SK-N-SH (cell line): Measurements from ENCODE around the gene ABCA7.

Experiments
- EP300 ChIP-seq, 2 experiments: IDR thresholded peaks; 2 replicates each; pipeline versions ENCODE4 v1.4.0 to v1.6.1; 2012; ENCODE audit warnings: borderline replicate concordance in 1 of 2, low read depth in 1 of 2, low read length in 1 of 2
- EZH2phosphoT487 ChIP-seq: fragments of 200-600 bp; sonication (generic); IDR thresholded peaks from 2 replicates; pipeline ENCODE4 v1.6.1; 2017; ENCODE audit warnings: low read depth, mixed run types, mild to moderate bottlenecking, antibody characterized with exemption, moderate library complexity, borderline replicate concordance
- FOXJ3 ChIP-seq: sonication (generic); formaldehyde crosslinking; IDR thresholded peaks from 2 replicates; pipeline ENCODE4 v1.5.1; 2020; ENCODE audit warnings: mild to moderate bottlenecking, missing genetic modification reagents
- FOXM1 ChIP-seq: IDR thresholded peaks from 2 replicates; pipeline ENCODE4 v1.4.0; 2012; ENCODE audit warnings: low read depth, mild to moderate bottlenecking
- GABPA ChIP-seq: IDR thresholded peaks from 2 replicates; pipeline ENCODE4 v1.4.0; 2012; ENCODE audit warnings: low read depth, mild to moderate bottlenecking
- POLR2AphosphoS5 ChIP-seq: IDR thresholded peaks from 2 replicates; pipeline ENCODE4 v1.6.1; 2012; ENCODE audit warnings: low read depth, low read length
- RAD21 ChIP-seq: IDR thresholded peaks from 2 replicates; pipeline ENCODE4 v1.6.1; 2012; ENCODE audit warnings: mild to moderate bottlenecking, low read length
- RFX5 ChIP-seq: IDR thresholded peaks from 2 replicates; pipeline ENCODE4 v1.6.1; 2012; ENCODE audit warnings: mild to moderate bottlenecking, improper control_type of control experiment, low read length
- TAF1 ChIP-seq: IDR thresholded peaks from 2 replicates; pipeline ENCODE4 v1.6.1; 2012; ENCODE audit warnings: low read depth, mild to moderate bottlenecking, low read length, moderate library complexity, borderline replicate concordance
- TCF12 ChIP-seq: IDR thresholded peaks from 2 replicates; pipeline ENCODE4 v1.4.0; 2012
- TF ChIP-seq, protein P1 (sequence below): fragments of 200-600 bp; sonication (generic); IDR thresholded peaks from 2 replicates; pipeline ENCODE4 v1.6.1; 2017; ENCODE audit warnings: antibody characterized with exemption, mild to moderate bottlenecking, moderate library complexity
- TF ChIP-seq, protein P2 (sequence below): fragments of 150-350 bp; IDR thresholded peaks from 2 replicates; pipeline ENCODE4 v1.6.1; 2017; ENCODE audit warnings: antibody characterized with exemption, low read length, low read depth, borderline replicate concordance
- TF ChIP-seq, protein P3 (sequence below): IDR thresholded peaks from 2 replicates; pipeline ENCODE4 v1.6.1; 2012; ENCODE audit warnings: mild to moderate bottlenecking, low read depth, low read length, moderate library complexity
- TF ChIP-seq, protein P4 (sequence below): IDR thresholded peaks from 2 replicates; pipeline ENCODE4 v1.4.0; 2012; ENCODE audit warnings: low read depth, borderline replicate concordance

DNA sequence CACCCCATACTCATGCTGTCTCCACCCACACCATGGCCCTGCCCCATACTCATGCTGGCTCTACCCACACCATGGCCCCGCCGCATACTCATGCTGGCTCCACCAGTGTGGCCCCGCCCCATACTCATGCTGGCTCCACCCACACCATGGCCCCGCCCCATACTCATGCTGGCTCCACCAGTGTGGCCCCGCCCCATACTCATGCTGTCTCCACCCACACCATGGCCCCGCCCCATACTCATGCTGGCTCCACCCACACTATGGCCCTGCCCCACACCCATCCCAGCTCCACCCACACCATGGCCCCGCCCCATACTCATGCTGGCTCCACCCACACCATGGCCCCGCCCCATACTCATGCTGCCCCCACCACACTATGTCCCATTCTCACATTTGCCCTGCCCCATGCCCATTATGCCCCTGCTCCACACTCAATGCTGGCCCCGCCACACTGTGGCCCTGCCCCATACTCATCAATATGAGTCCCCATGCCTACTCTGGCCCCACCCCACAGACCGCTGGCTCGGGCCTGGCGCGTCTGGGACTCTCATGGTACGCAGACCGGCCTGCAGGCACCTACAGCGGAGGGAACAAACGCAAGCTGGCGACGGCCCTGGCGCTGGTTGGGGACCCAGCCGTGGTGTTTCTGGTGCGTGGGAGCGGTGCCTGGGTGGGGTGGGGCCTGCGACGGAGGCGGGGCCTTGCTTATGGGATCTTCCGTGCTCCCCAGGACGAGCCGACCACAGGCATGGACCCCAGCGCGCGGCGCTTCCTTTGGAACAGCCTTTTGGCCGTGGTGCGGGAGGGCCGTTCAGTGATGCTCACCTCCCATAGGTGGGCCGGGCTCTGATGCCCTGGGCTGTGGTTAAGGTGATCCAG, 23.4 kb downstream of the ABCA7 start:
- TF ChIP-seq, protein P1, sequence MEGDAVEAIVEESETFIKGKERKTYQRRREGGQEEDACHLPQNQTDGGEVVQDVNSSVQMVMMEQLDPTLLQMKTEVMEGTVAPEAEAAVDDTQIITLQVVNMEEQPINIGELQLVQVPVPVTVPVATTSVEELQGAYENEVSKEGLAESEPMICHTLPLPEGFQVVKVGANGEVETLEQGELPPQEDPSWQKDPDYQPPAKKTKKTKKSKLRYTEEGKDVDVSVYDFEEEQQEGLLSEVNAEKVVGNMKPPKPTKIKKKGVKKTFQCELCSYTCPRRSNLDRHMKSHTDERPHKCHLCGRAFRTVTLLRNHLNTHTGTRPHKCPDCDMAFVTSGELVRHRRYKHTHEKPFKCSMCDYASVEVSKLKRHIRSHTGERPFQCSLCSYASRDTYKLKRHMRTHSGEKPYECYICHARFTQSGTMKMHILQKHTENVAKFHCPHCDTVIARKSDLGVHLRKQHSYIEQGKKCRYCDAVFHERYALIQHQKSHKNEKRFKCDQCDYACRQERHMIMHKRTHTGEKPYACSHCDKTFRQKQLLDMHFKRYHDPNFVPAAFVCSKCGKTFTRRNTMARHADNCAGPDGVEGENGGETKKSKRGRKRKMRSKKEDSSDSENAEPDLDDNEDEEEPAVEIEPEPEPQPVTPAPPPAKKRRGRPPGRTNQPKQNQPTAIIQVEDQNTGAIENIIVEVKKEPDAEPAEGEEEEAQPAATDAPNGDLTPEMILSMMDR = no peak
- TF ChIP-seq TCF12 (no peak), EP300 (IDR thresholded peaks at IDR 0.05; ENCODE audit: borderline replicate concordance in 1 of 2, low read depth in 1 of 2, low read length in 1 of 2) (no peak), RFX5 (no peak), POLR2AphosphoS5 (no peak), EZH2phosphoT487 (no peak), GABPA (no peak), RAD21 (no peak), FOXM1 (no peak), TAF1 (no peak), FOXJ3 (CRISPR knock-in tag) (no peak)
- TF ChIP-seq, protein P2, sequence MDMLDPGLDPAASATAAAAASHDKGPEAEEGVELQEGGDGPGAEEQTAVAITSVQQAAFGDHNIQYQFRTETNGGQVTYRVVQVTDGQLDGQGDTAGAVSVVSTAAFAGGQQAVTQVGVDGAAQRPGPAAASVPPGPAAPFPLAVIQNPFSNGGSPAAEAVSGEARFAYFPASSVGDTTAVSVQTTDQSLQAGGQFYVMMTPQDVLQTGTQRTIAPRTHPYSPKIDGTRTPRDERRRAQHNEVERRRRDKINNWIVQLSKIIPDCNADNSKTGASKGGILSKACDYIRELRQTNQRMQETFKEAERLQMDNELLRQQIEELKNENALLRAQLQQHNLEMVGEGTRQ = no peak
- TF ChIP-seq, protein P3, sequence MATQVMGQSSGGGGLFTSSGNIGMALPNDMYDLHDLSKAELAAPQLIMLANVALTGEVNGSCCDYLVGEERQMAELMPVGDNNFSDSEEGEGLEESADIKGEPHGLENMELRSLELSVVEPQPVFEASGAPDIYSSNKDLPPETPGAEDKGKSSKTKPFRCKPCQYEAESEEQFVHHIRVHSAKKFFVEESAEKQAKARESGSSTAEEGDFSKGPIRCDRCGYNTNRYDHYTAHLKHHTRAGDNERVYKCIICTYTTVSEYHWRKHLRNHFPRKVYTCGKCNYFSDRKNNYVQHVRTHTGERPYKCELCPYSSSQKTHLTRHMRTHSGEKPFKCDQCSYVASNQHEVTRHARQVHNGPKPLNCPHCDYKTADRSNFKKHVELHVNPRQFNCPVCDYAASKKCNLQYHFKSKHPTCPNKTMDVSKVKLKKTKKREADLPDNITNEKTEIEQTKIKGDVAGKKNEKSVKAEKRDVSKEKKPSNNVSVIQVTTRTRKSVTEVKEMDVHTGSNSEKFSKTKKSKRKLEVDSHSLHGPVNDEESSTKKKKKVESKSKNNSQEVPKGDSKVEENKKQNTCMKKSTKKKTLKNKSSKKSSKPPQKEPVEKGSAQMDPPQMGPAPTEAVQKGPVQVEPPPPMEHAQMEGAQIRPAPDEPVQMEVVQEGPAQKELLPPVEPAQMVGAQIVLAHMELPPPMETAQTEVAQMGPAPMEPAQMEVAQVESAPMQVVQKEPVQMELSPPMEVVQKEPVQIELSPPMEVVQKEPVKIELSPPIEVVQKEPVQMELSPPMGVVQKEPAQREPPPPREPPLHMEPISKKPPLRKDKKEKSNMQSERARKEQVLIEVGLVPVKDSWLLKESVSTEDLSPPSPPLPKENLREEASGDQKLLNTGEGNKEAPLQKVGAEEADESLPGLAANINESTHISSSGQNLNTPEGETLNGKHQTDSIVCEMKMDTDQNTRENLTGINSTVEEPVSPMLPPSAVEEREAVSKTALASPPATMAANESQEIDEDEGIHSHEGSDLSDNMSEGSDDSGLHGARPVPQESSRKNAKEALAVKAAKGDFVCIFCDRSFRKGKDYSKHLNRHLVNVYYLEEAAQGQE = no peak
- TF ChIP-seq, protein P4, sequence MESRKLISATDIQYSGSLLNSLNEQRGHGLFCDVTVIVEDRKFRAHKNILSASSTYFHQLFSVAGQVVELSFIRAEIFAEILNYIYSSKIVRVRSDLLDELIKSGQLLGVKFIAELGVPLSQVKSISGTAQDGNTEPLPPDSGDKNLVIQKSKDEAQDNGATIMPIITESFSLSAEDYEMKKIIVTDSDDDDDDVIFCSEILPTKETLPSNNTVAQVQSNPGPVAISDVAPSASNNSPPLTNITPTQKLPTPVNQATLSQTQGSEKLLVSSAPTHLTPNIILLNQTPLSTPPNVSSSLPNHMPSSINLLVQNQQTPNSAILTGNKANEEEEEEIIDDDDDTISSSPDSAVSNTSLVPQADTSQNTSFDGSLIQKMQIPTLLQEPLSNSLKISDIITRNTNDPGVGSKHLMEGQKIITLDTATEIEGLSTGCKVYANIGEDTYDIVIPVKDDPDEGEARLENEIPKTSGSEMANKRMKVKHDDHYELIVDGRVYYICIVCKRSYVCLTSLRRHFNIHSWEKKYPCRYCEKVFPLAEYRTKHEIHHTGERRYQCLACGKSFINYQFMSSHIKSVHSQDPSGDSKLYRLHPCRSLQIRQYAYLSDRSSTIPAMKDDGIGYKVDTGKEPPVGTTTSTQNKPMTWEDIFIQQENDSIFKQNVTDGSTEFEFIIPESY = no peak
